22Rv1 (cell line): Measurements from ENCODE around the gene SERP1.
A peak's percentile ranks its signal among the peaks of the same experiment; 100 is the strongest.

Experiments used
- H3K27ac ChIP-seq: fragments of 450-650 bp; 2 replicates; pipeline ENCODE4 v1.5.1; 2017
- ZFX ChIP-seq: fragments of 450-650 bp; IDR thresholded peaks from 2 replicates; pipeline ENCODE4 v1.6.1; 2017; ENCODE audit warnings: antibody characterized with exemption, borderline replicate concordance
- TF ChIP-seq, protein P1 (sequence below): fragments of 450-650 bp; IDR thresholded peaks from 2 replicates; pipeline ENCODE4 v1.5.1; 2017; ENCODE audit warnings: mild to moderate bottlenecking

SERP1 gene

DNA sequence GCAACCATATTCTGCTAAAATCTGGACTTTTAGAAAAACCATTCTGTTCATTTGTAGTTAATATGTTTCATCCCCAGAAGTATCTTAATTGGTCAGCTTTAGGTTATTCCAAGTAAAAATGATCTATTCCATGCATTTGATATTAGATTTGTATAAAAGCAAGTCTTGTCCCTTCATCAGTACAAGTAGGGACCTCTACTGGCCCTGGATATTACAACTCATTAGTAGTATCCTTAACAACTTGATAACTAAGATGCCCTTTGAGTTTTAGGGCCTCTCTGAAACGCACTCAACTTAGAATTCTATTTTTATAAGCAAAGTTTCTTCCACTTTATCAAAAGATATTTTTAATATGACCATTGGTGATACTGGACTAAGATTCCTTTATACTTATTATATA lies 31.6 kb upstream of the SERP1 start:
- H3K27ac ChIP-seq: no peak overlapping the region

DNA sequence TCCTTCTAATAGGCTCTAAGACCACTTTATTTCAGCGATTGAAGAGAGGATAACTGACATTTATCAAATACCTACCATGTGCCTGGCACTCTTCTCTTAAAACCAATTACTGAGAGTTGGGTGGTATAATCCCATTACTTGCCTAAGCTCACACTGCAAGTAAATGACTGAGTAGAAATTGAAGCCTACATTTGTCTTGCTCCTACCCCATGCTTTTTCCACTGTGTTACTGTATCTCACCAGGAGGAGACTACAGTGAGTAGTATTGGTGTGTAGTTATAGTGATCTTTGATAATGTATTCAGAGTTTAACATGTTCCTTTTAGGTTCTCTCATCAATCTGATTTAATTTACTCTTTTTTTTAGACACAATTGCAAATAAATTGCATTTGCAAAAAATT lies 21.0 kb upstream of the SERP1 start:
- TF ChIP-seq, protein P1, sequence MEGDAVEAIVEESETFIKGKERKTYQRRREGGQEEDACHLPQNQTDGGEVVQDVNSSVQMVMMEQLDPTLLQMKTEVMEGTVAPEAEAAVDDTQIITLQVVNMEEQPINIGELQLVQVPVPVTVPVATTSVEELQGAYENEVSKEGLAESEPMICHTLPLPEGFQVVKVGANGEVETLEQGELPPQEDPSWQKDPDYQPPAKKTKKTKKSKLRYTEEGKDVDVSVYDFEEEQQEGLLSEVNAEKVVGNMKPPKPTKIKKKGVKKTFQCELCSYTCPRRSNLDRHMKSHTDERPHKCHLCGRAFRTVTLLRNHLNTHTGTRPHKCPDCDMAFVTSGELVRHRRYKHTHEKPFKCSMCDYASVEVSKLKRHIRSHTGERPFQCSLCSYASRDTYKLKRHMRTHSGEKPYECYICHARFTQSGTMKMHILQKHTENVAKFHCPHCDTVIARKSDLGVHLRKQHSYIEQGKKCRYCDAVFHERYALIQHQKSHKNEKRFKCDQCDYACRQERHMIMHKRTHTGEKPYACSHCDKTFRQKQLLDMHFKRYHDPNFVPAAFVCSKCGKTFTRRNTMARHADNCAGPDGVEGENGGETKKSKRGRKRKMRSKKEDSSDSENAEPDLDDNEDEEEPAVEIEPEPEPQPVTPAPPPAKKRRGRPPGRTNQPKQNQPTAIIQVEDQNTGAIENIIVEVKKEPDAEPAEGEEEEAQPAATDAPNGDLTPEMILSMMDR: no peak
- no peak for TF ChIP-seq ZFX
- no peak overlapping the region for H3K27ac ChIP-seq

More for the DNA sequence above, 31.6 kb upstream of the SERP1 start:
- TF ChIP-seq, protein P1: no peak; the same call in 1 of the 2 replicates
- no peak for TF ChIP-seq ZFX

DNA sequence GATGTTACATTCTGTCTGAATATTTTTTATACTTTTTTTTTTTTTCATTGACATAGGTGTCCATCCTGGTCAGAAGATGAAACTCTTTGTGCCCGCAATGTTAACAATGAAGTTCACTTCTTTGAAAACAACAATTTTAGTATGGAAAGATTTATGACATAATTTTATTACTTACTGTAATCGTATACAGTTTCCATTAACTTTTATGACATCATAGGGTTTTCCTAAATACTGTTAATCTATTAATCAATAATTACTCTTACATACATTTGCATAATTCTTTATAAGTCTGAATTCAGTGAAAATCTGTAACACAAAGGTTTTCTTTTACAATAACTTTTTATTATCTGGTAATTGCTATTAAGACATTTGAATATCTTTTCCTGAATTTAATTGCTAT lies 17.9 kb upstream of the SERP1 start:
- H3K27ac ChIP-seq: no peak overlapping the region

GRCh38 chr3:150557725-150558124 lies 11.4 kb upstream of the SERP1 start:
- H3K27ac ChIP-seq: no peak overlapping the region
- no peak for TF ChIP-seq ZFX
- TF ChIP-seq, protein P1: no peak

More for the DNA sequence above, 17.9 kb upstream of the SERP1 start:
- TF ChIP-seq, protein P1: no peak
- TF ChIP-seq ZFX: no peak

DNA sequence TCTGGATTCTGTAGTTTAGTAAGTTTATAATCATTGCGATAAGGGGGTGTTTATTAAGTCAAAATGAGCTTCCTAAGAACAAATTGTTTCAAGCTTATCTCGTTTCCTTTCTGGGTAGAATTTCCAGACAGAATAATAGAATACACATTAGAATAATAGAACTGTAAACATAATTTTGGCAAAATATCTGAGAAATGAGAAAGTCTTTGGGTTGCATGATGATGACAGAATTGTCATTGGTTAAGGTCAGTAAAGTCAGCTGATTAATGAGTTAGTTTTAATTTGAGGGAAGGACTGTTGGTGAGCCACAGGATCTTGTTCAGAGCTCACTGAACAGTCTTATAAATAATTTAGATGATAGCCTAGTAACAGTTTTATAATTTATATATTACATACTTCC lies 10.5 kb upstream of the SERP1 start:
- no peak overlapping the region for H3K27ac ChIP-seq
- no peak for TF ChIP-seq ZFX
- TF ChIP-seq, protein P1: no peak

GRCh38 chr3:150555859-150556436 lies 9.7 kb upstream of the SERP1 start:
- TF ChIP-seq, protein P1: no peak
- no peak for TF ChIP-seq ZFX
- no peak overlapping the region for H3K27ac ChIP-seq

GRCh38 chr3:150547045-150547741 lies 897 bp upstream of the SERP1 start:
- TF ChIP-seq, protein P1: no peak
- TF ChIP-seq ZFX: no peak
- peak overlapping the region; percentile 88 for H3K27ac ChIP-seq
